Left renal pelvis (tissue), 4 donors: Measurements from ENCODE around the gene SHB. TPM values are rescaled to one million over a fixed set of nuclear protein-coding genes. Genes with fewer than 3 reads are reported as not detected.

ENCODE experiments used
- DNase-seq, 4 donors: peaks; one replicate each; pipeline ENCODE4 v3.0.0-alpha.2; 2013; ENCODE audit warnings: low read depth in 4 of 4, low spot score in 3 of 4
- polyA plus RNA-seq, 4 donors: library from polyadenylated mRNA; unstranded; fragments of 120-200 nt; gene quantifications; one replicate each; pipeline ENCODE4 v1.2.1, GENCODE V29; 2013; ENCODE audit not compliant: insufficient read length in 4 of 4

The SHB gene
- polyA plus RNA-seq, 4 donors = 4.7 to 19.3 (median 15.9) TPM

GRCh38 chr9:37995961-37996818 is 72.8 kb downstream of the SHB start:
- no peak for DNase-seq

GRCh38 chr9:37995348-37995737 is 73.7 kb downstream of the SHB start:
- no peak for DNase-seq

DNA sequence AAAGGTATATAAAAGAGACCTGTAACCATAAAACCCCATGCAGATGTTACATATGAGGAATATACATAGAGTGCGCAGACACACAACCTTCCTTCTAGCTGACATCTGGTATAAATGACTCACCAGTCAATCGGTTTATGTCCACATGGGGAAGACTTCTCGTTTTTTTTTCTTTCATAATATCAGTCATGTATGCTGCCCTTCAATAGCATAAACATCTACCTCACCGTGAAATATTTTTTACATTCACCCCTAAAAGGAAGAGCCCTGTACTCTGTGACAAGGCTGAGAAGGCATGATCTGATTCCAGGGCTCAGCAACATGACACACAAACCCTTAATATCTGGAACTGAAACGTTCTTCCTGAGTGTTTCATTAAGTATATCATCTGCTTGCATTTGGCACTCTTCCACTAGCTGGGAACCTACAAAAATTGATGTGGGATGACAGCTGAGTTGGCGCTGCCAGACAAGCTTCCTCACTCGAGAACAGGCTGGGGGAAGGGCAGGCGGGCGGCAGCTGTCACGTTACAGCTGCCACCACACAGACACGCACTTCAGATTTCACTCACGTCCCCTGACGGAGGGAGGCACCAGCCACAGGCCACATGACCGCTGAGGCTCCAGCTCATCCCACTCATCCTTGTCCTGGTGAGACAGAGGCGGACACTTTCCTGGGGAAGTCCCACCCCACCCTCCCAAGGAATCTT is 74.2 kb downstream of the SHB start:
- DNase-seq = no peak

DNA sequence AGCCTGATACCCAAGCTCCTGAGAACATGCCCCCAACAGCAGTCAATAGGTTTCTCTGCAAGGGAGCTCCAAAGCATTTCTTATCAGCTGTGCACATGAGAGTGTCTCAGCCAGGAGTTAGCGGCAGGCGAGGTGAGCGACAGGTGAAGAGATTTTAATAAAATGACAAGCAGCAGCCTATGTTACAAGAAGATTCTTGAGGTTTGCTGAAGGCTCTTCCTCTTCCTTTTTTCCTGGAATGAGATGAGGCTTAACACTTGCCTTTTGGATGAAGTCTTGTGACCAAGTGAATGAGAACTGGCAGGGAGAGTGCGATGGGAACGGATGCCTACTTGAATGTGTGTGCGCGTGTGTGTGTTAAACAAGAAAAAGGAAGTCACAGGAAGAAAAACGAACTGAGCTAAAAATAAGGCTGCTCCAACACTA is 76.1 kb downstream of the SHB start:
- DNase-seq = no peak

- no peak for DNase-seq
Measured at GRCh38 chr9:37990404-37991015, 78.5 kb downstream of the SHB start.

DNA sequence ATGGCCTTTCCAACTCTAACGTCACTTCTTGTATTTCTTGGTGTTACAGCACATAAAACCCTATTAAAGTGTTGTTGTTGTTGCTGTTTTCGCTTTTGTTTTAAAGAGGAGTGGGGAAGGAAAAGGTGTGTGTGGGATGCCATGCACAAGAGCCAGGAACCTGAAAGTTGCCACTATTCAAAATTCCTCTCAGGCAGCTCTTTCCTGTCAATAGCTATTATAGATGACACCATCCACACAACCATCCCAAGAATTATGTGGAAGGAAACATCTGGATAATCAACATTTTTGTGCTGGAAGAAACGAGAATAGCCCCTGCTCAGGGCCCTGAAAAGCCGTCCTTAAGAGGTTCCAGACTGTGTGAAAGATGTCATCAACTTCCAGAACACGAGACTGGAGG is 79.3 kb downstream of the SHB start:
- no peak for DNase-seq

DNA sequence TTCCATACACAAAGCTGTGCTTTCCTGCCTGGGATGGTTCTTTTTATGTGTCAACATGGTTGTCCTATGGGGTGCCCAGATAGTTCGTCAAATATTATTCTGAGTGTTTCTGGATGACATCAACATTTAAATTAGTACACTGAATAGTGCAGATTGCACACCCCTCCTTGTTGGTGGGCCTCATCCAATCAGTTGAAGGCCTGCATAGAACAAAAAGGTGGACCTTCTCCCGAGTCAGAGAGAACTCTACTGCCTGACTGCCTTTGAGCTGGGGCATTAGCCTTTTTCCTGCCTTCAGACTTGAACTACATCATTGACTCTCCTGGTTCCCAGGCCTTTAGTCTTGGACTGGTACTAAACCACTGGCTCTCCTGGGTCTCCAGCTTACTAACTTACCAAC is 80.4 kb downstream of the SHB start:
- DNase-seq = no peak

DNA sequence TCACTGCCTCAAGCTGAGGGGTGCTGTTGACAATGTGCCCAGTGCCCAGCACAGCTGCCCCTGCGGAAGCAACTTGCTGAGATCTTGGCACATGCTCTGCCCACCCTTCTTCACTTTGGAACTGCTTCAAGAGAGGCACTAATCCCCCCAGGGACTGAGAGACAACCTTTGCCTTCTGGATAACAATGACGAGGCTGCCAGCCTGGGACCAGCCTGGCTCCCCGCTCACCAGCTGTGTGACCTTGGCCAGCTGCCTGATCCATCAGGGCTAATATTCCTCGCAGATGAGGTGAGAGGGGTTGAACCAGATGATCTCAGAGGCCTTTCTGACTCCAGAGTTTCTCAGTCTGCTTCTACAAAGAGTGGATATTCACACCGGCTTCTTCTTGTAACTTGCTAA is 81.0 kb downstream of the SHB start:
- DNase-seq = no peak

DNA sequence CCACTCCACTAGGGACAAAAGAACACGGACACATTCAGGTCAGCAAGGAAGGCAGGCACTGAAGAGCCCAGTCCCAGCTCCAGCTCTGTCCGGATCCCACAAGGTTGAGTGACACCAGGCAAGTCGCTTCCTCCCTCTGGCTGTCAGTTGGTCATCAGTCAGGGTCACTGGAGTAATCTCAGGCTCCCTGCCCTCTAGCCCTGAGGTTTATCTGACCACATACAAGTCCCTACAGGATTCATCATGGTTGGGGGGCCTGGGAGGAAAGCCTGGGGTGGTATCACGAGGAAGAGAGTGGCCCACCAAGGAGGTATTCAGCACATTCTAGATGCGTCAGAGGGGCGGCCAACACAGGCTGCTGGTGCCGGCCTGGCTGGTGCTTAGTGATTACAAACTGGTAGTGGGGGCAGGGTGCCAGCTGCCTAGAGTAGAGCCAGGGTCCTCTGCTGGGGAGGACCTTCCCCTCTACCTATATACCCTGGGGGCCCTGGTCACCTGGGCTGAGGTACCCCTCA is 81.5 kb downstream of the SHB start:
- DNase-seq = no peak

DNA sequence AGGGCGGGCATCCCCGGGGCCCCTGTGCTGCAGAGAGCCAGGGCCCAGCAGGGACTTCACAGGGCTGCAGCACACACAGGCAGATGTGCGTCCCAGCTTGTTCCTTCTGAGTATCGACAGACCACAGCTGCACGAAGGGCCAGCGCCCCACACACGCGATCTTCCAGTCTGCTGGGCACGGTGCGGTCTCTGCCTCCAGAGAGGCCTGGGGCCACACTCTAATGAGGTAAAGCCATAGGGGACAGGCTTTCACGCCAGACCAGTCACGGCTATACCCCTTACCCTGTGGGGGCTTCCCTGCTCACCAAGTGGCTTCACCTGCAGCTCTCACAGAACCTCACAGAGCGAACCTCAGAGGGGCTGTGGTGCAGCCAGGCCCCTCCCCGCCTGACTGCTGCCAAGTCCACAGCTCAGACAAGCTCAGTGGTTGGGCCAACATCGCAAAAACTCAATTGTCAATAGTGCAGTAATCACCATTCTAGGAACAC is 82.2 kb downstream of the SHB start:
- DNase-seq = no peak

- DNase-seq = no peak
Measured at GRCh38 chr9:37986001-37986400, 83.0 kb downstream of the SHB start.

GRCh38 chr9:37984672-37985611 is 84.1 kb downstream of the SHB start:
- no peak for DNase-seq

DNA sequence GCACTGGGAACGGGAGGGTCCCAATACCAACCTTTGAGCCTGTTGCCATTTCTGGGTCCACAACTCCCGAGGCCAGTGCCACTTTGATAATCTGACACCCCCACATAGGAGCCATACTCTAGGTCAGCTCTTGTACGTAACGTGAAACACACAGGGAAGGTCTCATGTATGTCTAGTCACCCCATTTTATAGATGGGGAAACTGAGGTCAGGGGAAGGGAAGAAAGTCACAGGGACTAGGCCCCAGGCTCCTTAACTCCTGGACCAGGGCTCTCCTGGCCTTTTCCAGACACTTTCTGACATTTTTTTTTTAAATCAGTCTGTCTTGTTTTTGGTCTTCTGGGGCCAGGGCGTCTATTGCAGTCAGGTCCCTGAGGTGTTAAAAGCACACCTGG is 84.8 kb downstream of the SHB start:
- no peak for DNase-seq

GRCh38 chr9:37983381-37984067 is 85.5 kb downstream of the SHB start:
- no peak for DNase-seq

DNA sequence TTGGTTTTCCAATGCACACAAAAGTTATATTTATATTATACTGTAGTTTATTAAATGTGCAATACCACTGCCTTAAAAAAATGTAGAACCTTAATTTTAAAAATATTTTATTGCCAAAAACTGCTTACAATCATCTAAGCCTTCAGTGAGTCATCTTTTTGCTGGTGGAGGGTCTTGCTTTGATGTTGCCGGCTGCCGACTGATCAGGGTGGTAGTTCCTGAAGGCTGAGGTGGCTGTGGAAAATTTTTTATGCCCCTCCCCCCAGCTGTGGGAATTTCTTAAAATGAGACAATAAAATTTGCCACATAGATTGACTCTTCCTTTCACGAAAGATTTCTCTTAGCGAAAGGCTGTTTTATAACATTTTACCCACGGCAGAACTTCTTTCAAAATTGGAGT is 89.2 kb downstream of the SHB start:
- DNase-seq = no peak

DNA sequence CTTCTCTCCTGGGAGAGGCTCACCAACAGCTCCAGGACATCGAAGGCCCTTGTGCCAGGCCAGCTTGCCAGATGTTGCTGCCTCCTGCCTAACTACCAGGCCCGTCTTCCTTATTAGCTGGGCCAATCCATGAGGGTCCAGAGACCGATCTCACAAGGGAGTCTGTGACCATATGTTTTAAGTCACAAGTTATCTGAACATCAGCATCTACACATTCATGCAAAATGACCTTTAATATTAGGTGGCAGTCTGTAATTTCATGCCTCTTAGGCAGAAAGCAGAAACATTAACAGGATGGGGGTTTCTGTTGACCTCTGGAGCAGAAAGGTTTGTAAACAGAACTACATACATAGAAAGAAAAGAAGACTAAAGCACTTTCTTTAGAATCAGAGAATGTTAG is 90.0 kb downstream of the SHB start:
- no peak for DNase-seq

DNA sequence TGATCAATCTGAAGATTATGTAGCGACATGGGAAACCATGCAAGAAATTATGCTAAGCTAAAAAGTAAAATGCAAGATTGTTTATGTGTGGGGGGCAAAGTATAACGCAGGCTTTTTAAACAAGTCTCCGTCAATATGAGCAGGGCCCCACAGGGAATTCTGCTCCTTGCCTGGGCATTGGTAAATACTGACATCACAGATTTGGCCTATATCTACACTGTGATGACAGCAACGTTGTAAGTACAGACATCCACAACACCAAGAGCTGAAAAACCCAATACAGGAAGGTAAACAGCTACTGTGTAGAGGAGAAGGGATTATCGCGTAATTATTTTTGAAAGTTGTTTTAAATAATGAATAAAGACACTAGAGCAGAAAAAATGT is 90.6 kb downstream of the SHB start:
- DNase-seq = no peak

- DNase-seq = no peak
Measured at GRCh38 chr9:37977851-37978480, 91.1 kb downstream of the SHB start.
